ENCODE results near the gene GMPR.

Gene GMPR

GRCh38 chr6:16301511-16301910, 63.1 kb downstream of the GMPR start:
- peaks cover 3% of the 10 kb centered on the region for H3K4me1 ChIP-seq (ENCODE audit: control insufficient read depth, insufficient read depth, low read length)
- DNase-seq (ENCODE audit: low read depth, low spot score): no peak
- H3K27me3 ChIP-seq (ENCODE audit: control insufficient read depth, insufficient read depth, low read length): no peaks in the 10 kb centered on the region
- no peak overlapping the region for H3K27ac ChIP-seq (ENCODE audit: low read length)
- H3K9me3 ChIP-seq (ENCODE audit: control insufficient read depth, insufficient read depth, low read length): no peaks in the 10 kb centered on the region
- no peak overlapping the region for H3K4me3 ChIP-seq (ENCODE audit: low read length)
- H3K36me3 ChIP-seq (ENCODE audit: control insufficient read depth, insufficient read depth, low read length): no peaks in the 10 kb centered on the region
- WGBS (ENCODE audit: insufficient coverage, insufficient read length): no CpG with 5 or more reads among the region's 7 CpGs

GRCh38 chr6:16302721-16303552, 64.5 kb downstream of the GMPR start:
- DNase-seq (ENCODE audit: low read depth, low spot score): no peak
- Histone ChIP-seq H3K9me3 (ENCODE audit: control insufficient read depth, insufficient read depth, low read length) (no peaks in the 10 kb centered on the region), H3K36me3 (ENCODE audit: control insufficient read depth, insufficient read depth, low read length) (no peaks in the 10 kb centered on the region), H3K4me1 (ENCODE audit: control insufficient read depth, insufficient read depth, low read length) (peaks cover 3% of the 10 kb centered on the region), H3K27me3 (ENCODE audit: control insufficient read depth, insufficient read depth, low read length) (no peaks in the 10 kb centered on the region), H3K27ac (ENCODE audit: low read length) (no peak overlapping the region), H3K4me3 (ENCODE audit: low read length) (no peak overlapping the region)
- no CpG with 5 or more reads among the region's 27 CpGs for WGBS (ENCODE audit: insufficient coverage, insufficient read length)

- Histone ChIP-seq H3K27ac (ENCODE audit: low read length) (no peak overlapping the region), H3K4me3 (ENCODE audit: low read length) (no peak overlapping the region), H3K36me3 (ENCODE audit: control insufficient read depth, insufficient read depth, low read length) (no peaks in the 10 kb centered on the region), H3K27me3 (ENCODE audit: control insufficient read depth, insufficient read depth, low read length) (no peaks in the 10 kb centered on the region), H3K9me3 (ENCODE audit: control insufficient read depth, insufficient read depth, low read length) (no peaks in the 10 kb centered on the region), H3K4me1 (ENCODE audit: control insufficient read depth, insufficient read depth, low read length) (peaks cover 3% of the 10 kb centered on the region)
- WGBS (ENCODE audit: insufficient coverage, insufficient read length): no CpG with 5 or more reads among the region's 7 CpGs
- DNase-seq (ENCODE audit: low read depth, low spot score): no peak
Observed at GRCh38 chr6:16305246-16305725, 66.9 kb downstream of the GMPR start.

GRCh38 chr6:16305788-16306187, 67.4 kb downstream of the GMPR start:
- Histone ChIP-seq H3K4me1 (ENCODE audit: control insufficient read depth, insufficient read depth, low read length) (peaks cover 3% of the 10 kb centered on the region), H3K27ac (ENCODE audit: low read length) (no peak overlapping the region), H3K36me3 (ENCODE audit: control insufficient read depth, insufficient read depth, low read length) (no peaks in the 10 kb centered on the region), H3K27me3 (ENCODE audit: control insufficient read depth, insufficient read depth, low read length) (no peaks in the 10 kb centered on the region), H3K9me3 (ENCODE audit: control insufficient read depth, insufficient read depth, low read length) (no peaks in the 10 kb centered on the region), H3K4me3 (ENCODE audit: low read length) (no peak overlapping the region)
- no CpG with 5 or more reads among the region's 19 CpGs for WGBS (ENCODE audit: insufficient coverage, insufficient read length)
- DNase-seq (ENCODE audit: low read depth, low spot score): no peak

- H3K36me3 ChIP-seq (ENCODE audit: control insufficient read depth, insufficient read depth, low read length): no peaks in the 10 kb centered on the region
- H3K9me3 ChIP-seq (ENCODE audit: control insufficient read depth, insufficient read depth, low read length): no peaks in the 10 kb centered on the region
- no peak overlapping the region for H3K27ac ChIP-seq (ENCODE audit: low read length)
- WGBS (ENCODE audit: insufficient coverage, insufficient read length): no CpG with 5 or more reads among the region's 20 CpGs
- H3K4me1 ChIP-seq (ENCODE audit: control insufficient read depth, insufficient read depth, low read length): peaks cover 3% of the 10 kb centered on the region
- no peaks in the 10 kb centered on the region for H3K27me3 ChIP-seq (ENCODE audit: control insufficient read depth, insufficient read depth, low read length)
- H3K4me3 ChIP-seq (ENCODE audit: low read length): no peak overlapping the region
- no peak for DNase-seq (ENCODE audit: low read depth, low spot score)
Observed at GRCh38 chr6:16306334-16306733, 67.9 kb downstream of the GMPR start.

- DNase-seq (ENCODE audit: low read depth, low spot score): no peak
- H3K36me3 ChIP-seq (ENCODE audit: control insufficient read depth, insufficient read depth, low read length): no peaks in the 10 kb centered on the region
- no peaks in the 10 kb centered on the region for H3K27me3 ChIP-seq (ENCODE audit: control insufficient read depth, insufficient read depth, low read length)
- no peak overlapping the region for H3K4me3 ChIP-seq (ENCODE audit: low read length)
- WGBS (ENCODE audit: insufficient coverage, insufficient read length): no CpG with 5 or more reads among the region's 6 CpGs
- no peaks in the 10 kb centered on the region for H3K9me3 ChIP-seq (ENCODE audit: control insufficient read depth, insufficient read depth, low read length)
- no peak overlapping the region for H3K27ac ChIP-seq (ENCODE audit: low read length)
- H3K4me1 ChIP-seq (ENCODE audit: control insufficient read depth, insufficient read depth, low read length): no peaks in the 10 kb centered on the region
Observed at GRCh38 chr6:16311763-16312162, 73.4 kb downstream of the GMPR start.

- Histone ChIP-seq H3K9me3 (ENCODE audit: control insufficient read depth, insufficient read depth, low read length) (no peaks in the 10 kb centered on the region), H3K4me1 (ENCODE audit: control insufficient read depth, insufficient read depth, low read length) (no peaks in the 10 kb centered on the region), H3K27ac (ENCODE audit: low read length) (no peak overlapping the region), H3K27me3 (ENCODE audit: control insufficient read depth, insufficient read depth, low read length) (no peaks in the 10 kb centered on the region), H3K36me3 (ENCODE audit: control insufficient read depth, insufficient read depth, low read length) (no peaks in the 10 kb centered on the region), H3K4me3 (ENCODE audit: low read length) (no peak overlapping the region)
- no peak for DNase-seq (ENCODE audit: low read depth, low spot score)
- no CpG with 5 or more reads among the region's 9 CpGs for WGBS (ENCODE audit: insufficient coverage, insufficient read length)
Observed at GRCh38 chr6:16313732-16314131, 75.3 kb downstream of the GMPR start.

- no peaks in the 10 kb centered on the region for H3K27me3 ChIP-seq (ENCODE audit: control insufficient read depth, insufficient read depth, low read length)
- H3K4me3 ChIP-seq (ENCODE audit: low read length): no peak overlapping the region
- no CpG with 5 or more reads among the region's 4 CpGs for WGBS (ENCODE audit: insufficient coverage, insufficient read length)
- no peaks in the 10 kb centered on the region for H3K36me3 ChIP-seq (ENCODE audit: control insufficient read depth, insufficient read depth, low read length)
- no peak overlapping the region for H3K27ac ChIP-seq (ENCODE audit: low read length)
- DNase-seq (ENCODE audit: low read depth, low spot score): no peak
- no peaks in the 10 kb centered on the region for H3K9me3 ChIP-seq (ENCODE audit: control insufficient read depth, insufficient read depth, low read length)
- no peaks in the 10 kb centered on the region for H3K4me1 ChIP-seq (ENCODE audit: control insufficient read depth, insufficient read depth, low read length)
Observed at GRCh38 chr6:16314296-16314695, 75.9 kb downstream of the GMPR start.

GRCh38 chr6:16316741-16317251, 78.4 kb downstream of the GMPR start:
- no peaks in the 10 kb centered on the region for H3K27me3 ChIP-seq (ENCODE audit: control insufficient read depth, insufficient read depth, low read length)
- no peaks in the 10 kb centered on the region for H3K9me3 ChIP-seq (ENCODE audit: control insufficient read depth, insufficient read depth, low read length)
- DNase-seq (ENCODE audit: low read depth, low spot score): no peak
- H3K36me3 ChIP-seq (ENCODE audit: control insufficient read depth, insufficient read depth, low read length): no peaks in the 10 kb centered on the region
- no peak overlapping the region for H3K27ac ChIP-seq (ENCODE audit: low read length)
- no CpG with 5 or more reads among the region's 7 CpGs for WGBS (ENCODE audit: insufficient coverage, insufficient read length)
- H3K4me3 ChIP-seq (ENCODE audit: low read length): no peak overlapping the region
- H3K4me1 ChIP-seq (ENCODE audit: control insufficient read depth, insufficient read depth, low read length): peaks cover 5% of the 10 kb centered on the region

- no peak for DNase-seq (ENCODE audit: low read depth, low spot score)
- Histone ChIP-seq H3K4me3 (ENCODE audit: low read length) (no peak overlapping the region), H3K9me3 (ENCODE audit: control insufficient read depth, insufficient read depth, low read length) (no peaks in the 10 kb centered on the region), H3K4me1 (ENCODE audit: control insufficient read depth, insufficient read depth, low read length) (peaks cover 7% of the 10 kb centered on the region), H3K27ac (ENCODE audit: low read length) (no peak overlapping the region), H3K36me3 (ENCODE audit: control insufficient read depth, insufficient read depth, low read length) (no peaks in the 10 kb centered on the region), H3K27me3 (ENCODE audit: control insufficient read depth, insufficient read depth, low read length) (no peaks in the 10 kb centered on the region)
- no CpG with 5 or more reads among the region's 6 CpGs for WGBS (ENCODE audit: insufficient coverage, insufficient read length)
Observed at GRCh38 chr6:16318538-16318937, 80.2 kb downstream of the GMPR start.

Data from iPS DF 6.9 (cell line).